C4-2B (cell line): ENCODE data around the gene OR52B2.

Experiments used
- H3K27ac ChIP-seq: fragments of 450-650 bp; 2 replicates; pipeline ENCODE4 v1.5.1; 2017
- ZFX ChIP-seq: fragments of 450-650 bp; IDR thresholded peaks from 2 replicates; pipeline ENCODE4 v1.6.1; 2017
- TF ChIP-seq, protein P1 (sequence below): fragments of 450-650 bp; conservative IDR thresholded peaks from 2 replicates; pipeline ENCODE4 v1.5.1; 2017; ENCODE audit warnings: mild to moderate bottlenecking

OR52B2 gene

DNA sequence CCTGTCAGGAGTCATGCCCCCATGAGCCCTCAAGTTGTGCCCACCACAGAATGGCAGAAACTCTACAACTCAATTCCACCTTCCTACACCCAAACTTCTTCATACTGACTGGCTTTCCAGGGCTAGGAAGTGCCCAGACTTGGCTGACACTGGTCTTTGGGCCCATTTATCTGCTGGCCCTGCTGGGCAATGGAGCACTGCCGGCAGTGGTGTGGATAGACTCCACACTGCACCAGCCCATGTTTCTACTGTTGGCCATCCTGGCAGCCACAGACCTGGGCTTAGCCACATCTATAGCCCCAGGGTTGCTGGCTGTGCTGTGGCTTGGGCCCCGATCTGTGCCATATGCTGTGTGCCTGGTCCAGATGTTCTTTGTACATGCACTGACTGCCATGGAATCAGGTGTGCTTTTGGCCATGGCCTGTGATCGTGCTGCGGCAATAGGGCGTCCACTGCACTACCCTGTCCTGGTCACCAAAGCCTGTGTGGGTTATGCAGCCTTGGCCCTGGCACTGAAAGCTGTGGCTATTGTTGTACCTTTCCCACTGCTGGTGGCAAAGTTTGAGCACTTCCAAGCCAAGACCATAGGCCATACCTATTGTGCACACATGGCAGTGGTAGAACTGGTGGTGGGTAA, 29.2 kb upstream of the OR52B2 start, which contains the start of gene OR52W1:
OR52W1 (plus strand) TSS at position 51 of the 637 bp plus-strand sequence; CDS start at position 51, 0 bp downstream.
- TF ChIP-seq ZFX: no peak
- TF ChIP-seq, protein P1, sequence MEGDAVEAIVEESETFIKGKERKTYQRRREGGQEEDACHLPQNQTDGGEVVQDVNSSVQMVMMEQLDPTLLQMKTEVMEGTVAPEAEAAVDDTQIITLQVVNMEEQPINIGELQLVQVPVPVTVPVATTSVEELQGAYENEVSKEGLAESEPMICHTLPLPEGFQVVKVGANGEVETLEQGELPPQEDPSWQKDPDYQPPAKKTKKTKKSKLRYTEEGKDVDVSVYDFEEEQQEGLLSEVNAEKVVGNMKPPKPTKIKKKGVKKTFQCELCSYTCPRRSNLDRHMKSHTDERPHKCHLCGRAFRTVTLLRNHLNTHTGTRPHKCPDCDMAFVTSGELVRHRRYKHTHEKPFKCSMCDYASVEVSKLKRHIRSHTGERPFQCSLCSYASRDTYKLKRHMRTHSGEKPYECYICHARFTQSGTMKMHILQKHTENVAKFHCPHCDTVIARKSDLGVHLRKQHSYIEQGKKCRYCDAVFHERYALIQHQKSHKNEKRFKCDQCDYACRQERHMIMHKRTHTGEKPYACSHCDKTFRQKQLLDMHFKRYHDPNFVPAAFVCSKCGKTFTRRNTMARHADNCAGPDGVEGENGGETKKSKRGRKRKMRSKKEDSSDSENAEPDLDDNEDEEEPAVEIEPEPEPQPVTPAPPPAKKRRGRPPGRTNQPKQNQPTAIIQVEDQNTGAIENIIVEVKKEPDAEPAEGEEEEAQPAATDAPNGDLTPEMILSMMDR: no peak
- no peak within 1 kb of the TSS for H3K27ac ChIP-seq

DNA sequence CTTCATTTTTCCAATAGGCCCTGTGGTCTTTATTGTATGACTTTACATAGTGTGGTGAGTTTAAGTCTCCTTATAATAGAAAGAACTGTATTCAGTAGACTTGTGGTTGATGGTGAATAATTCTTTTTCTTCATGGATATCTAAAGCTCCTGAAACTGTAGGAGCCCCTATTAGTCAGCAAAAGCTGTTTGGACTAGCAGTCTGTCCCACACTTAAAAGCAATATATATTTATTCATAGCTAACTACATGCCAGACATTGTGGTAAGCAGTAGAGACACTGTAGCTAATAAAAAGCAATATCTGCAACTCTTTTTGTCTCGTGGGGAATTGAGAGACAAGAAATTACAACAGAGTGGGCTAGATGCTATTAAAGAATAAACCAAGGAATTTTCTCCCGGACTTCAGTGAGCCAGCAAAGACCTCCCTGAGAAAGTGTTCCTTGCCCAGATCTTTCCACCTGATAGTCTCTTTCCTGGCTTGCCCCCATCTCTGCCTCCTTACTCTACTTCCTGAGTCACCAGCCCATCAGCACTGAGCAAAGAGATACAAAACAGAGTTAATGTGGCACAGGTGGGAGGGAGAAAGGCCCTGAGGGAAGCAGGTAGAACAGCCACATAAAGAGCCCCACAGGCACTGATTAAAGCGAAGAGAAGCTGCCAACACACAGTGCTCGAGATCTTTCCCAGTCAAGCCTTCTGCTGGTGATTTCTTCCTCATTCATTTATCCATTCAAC, 27.5 kb upstream of the OR52B2 start:
- no peak for TF ChIP-seq ZFX
- TF ChIP-seq, protein P1: no peak

DNA sequence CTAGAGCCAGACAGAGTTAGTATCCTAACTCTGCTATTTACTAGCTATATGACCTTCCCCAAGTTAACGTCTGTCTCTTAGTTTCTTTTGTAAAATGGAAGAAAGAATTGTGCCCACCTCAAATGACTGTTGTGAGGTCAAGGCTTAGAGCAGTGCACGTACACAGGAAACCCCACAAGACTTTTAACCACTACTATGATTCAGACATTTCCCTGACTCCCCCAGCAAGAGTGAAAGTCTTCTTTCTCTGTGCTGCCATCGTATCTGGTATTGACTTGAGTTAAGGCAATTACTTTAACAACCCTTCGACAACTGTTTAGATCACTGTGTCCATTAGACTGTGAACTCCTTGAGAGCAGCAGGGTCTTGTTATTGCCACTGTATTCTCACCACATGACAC, 26.3 kb upstream of the OR52B2 start:
- H3K27ac ChIP-seq: no peak overlapping the region
- TF ChIP-seq, protein P1: no peak
- TF ChIP-seq ZFX: no peak

More for the DNA sequence above, 27.5 kb upstream of the OR52B2 start:
- no peak overlapping the region for H3K27ac ChIP-seq

DNA sequence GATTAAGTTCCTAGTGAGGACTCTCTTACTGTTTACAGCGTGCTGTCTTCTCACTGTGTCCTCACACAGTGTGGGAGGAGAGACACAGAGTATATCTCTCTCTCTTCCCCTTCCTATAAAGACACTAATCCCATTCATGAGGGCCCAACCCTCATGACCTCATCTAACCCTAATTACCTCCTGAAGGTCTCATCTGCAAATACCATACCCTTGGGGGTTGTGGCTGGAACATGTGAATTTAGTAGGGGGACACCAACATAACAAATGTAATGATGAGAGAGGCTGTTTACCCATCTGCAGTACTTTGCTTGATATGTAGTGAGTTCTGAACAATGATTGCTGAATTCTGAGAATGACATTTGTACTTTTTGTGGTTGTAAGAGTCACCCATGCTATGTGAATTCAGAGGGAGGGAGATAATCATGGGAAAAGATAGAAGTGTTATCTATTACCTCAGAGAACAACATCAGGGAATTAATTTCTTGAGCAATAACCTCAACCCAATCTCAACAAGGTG, 24.0 kb upstream of the OR52B2 start:
- TF ChIP-seq, protein P1: no peak
- no peak for TF ChIP-seq ZFX
- no peak overlapping the region for H3K27ac ChIP-seq

DNA sequence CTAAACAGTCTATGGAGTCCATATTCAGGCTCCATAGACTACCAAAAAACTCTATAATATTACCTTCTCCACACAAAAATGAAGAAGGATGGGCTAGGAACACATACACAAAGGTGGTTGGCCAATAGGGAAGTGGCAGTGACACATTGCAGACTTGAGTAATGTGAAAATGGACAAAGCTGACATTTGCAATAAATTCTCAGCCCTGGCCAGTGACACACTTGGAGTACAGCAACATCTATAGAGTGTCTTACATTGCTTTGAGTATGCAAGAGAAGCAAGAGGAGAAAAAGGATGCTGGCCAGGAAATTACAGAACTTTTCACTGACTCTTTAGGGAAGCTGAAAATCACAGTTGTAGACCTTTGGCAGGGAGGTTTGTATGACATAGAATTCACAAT, 21.6 kb upstream of the OR52B2 start:
- no peak for TF ChIP-seq ZFX
- TF ChIP-seq, protein P1: no peak
- no peak overlapping the region for H3K27ac ChIP-seq

DNA sequence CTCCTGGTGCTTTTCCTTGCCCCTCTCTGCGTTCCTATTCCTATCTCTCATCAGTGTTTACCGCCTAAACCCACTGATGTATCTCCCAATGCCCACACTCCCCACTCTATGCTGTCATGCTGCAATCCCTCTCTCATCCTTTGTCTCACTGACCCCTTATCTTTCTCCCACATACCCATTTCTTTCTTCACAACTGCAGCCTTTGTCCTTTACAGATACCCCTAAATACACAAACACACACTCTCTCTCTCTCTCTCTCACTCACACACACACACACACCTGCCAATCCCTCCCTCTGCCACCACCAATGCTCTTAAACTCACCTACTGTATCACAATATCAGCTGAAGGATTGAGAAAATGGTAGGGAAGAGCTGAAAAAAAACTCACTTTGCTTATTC, 5.3 kb upstream of the OR52B2 start:
- TF ChIP-seq, protein P1: no peak
- no peak for TF ChIP-seq ZFX
- H3K27ac ChIP-seq: no peak overlapping the region

DNA sequence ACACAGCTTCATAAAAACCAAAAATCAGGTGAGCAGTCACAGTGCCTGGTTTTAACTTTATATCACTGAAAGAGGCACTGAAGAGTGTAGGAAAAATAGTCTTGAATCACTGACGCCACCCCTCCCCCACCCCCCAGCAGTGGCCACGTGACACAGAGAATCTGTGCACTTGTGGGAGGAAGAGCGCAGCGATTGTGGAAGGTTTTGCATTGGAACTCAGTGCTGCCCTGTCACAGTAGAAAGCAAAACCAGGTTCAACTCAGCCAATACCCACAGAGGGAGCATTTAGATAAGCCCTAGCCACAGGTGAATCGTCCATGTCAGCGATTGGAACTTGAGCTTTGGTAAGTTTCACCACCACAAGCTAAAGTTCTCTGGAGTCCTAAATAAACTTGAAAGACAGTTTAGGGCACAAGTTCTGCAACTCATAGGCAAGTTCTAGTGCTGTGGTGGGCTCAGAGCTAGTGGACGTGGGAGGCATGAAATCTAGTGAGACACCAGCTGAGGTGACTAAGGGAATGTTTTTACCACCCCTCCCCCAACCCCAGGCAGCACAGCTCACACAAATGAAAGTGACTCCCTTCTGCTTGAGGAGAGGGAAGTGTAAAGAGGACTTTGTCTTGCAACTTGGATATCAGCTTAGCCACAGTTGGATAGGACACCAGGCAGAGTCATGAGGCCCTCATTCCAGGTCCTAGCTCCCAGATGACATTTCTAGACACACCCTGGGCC, 13.3 kb downstream of the OR52B2 start:
- no peak for TF ChIP-seq ZFX
- TF ChIP-seq, protein P1: no peak
- no peak overlapping the region for H3K27ac ChIP-seq
